Heart right ventricle (tissue), 16 donors: ENCODE data around the gene DPH1. TPM values are rescaled to one million over a fixed set of nuclear protein-coding genes. Genes with fewer than 3 reads are reported as not detected.
A peak's percentile ranks its signal among the peaks of the same experiment; 100 is the strongest.
"Not testable (repeated sequence)": the region's sequence is repeated elsewhere in the genome, so short reads cannot be mapped to it uniquely, and the experiment has no call there.

Source experiments
- ATAC-seq, 8 donors: fragments of 200-7000 bp; cut with Tn5 transposase; one replicate each; pipeline ENCODE4 v1.9.1; 2020; ENCODE audit warnings: mild to moderate bottlenecking in 8 of 8, moderate library complexity in 8 of 8, moderate number of reproducible peaks in 1 of 8
- DNase-seq, 2 donors: peaks; one replicate each; pipeline ENCODE4 v3.0.0-alpha.2; 2020
- H3K27ac ChIP-seq, 10 donors: fragments of 200-600 bp; sonication (generic) in 2 of 10; one replicate each; pipeline versions ENCODE4 v1.5.0 to v1.8.0; 2020 to 2022; ENCODE audit warnings: mild to moderate bottlenecking in 3 of 10
- H3K27me3 ChIP-seq, 7 donors: fragments of 200-600 bp; one replicate each; pipeline ENCODE4 v1.8.0; 2021 to 2022; ENCODE audit warnings: mild to moderate bottlenecking in 2 of 7
- H3K36me3 ChIP-seq, 9 donors: fragments of 200-600 bp; sonication (generic) in 1 of 9; one replicate each; pipeline versions ENCODE4 v1.5.0 to v1.8.0; 2020 to 2022; ENCODE audit warnings: mild to moderate bottlenecking in 2 of 9
- H3K4me1 ChIP-seq, 9 donors: fragments of 200-600 bp; sonication (generic) in 1 of 9; one replicate each; pipeline versions ENCODE4 v1.5.0 to v1.8.0; 2020 to 2022; ENCODE audit warnings: mild to moderate bottlenecking in 4 of 9
- H3K4me3 ChIP-seq, 10 donors: fragments of 200-600 bp; sonication (generic) in 2 of 10; one replicate each; pipeline versions ENCODE4 v1.5.0 to v1.8.0; 2020 to 2022; ENCODE audit warnings: mild to moderate bottlenecking in 7 of 10, moderate library complexity in 2 of 10
- H3K9me3 ChIP-seq, 11 donors: fragments of 200-600 bp in 10 of 11; sonication (generic) in 2 of 11; one replicate each; pipeline versions ENCODE4 v1.5.0 to v1.8.0; 2013 to 2022; ENCODE audit warnings: mild to moderate bottlenecking in 2 of 11, control low read depth in 1 of 11, moderate library complexity in 1 of 11
- WGBS, 2 donors: extraction: QIAGEN DNeasy Blood & Tissue Kit; methylation state at CpG; one replicate each; pipeline ENCODE4 v1.1.7; 2013; ENCODE audit warnings: inconsistent platforms in 1 of 2; 5-methylcytosine and 5-hydroxymethylcytosine counted together
- intact Hi-C, 10 donors: fragments of 100-400 bp; cut with DNase I; formaldehyde crosslinking; loops; one replicate each; pipeline versions ENCODE4 v1.11.1 to v1.14.2; 2022
- long read RNA-seq, 3 donors: library from polyadenylated mRNA; unstranded; transcript quantifications; one replicate each; pipeline ENCODE4 v2.0.0, GENCODE V29; 2020 to 2021
- polyA plus RNA-seq, 2 donors: library from polyadenylated mRNA; stranded (reverse); fragments of 200-250 nt; gene quantifications; one replicate each; pipeline ENCODE4 v1.2.3, GENCODE V29; 2013
- total RNA-seq, 10 donors: library from RNA; stranded (reverse); fragmentation: NEBNext Ultra II Directional in 3 of 10; extraction: Animal tissue kit (Norgen Biotek cat#: 25700) in 3 of 10; gene quantifications; one replicate each; pipeline versions ENCODE4 v1.2.1 to v1.2.4, GENCODE V29; 2021 to 2023
- TF ChIP-seq, protein P1 (sequence below), 9 donors: fragments of 200-600 bp; sonication (generic) in 2 of 9; IDR thresholded peaks; one replicate each; pipeline versions ENCODE4 v1.5.0 to v1.8.0; 2021 to 2022; ENCODE audit warnings: antibody characterized with exemption in 9 of 9, mild to moderate bottlenecking in 5 of 9, moderate library complexity in 1 of 9
- donor health status: Arrhythmogenic right ventricular cardiomyopathy.
- donor health status: ischemic (EF 13 %, LVEDD 7.1; RV severe dilation, severe dysfunction).
- donor health status: healthy with polysubstance abuse.
- donor health status: DM: no; HTN: yes; CAD: no.
- donor health status: DM: no; HTN: no; CAD: no.
- donor health status: ischemic (EF 25% LVEDD 6.9; RV normal size, moderate dysfunction).
- donor health status: ischemic (EF 25% LVEDD 5.7; RV mildly dilated, moderate dysfunction).
- donor health status: healthy.
- donor health status: DM: yes; HTN: yes; CAD: no.
- donor health status: Ischemic cardiomyopathy.
- donor health status: ischemic (EF 35%, LVEDD 5.7; RV mildly dilated, moderate dysfunction).
- donor health status: nonischemic (EF 11% LVEDD 7.7; RV severe dilation, severe dysfunction).
- donor health status: DM: yes; HTN: yes; CAD: no.
- donor health status: PGD.
- donor health status: ischemic (EF 29% LVEDD 5.4; RV normal size, mild dysfunction).
- donor health status: nonischemic (EF 23%, LVEDD 6.1; RV moderate dilation, normal function).

The DPH1 gene
- total RNA-seq (10 to 100 TPM; 22.8 to 40.0 (median 25.9) TPM), polyA plus RNA-seq (10 to 100 TPM; 19.0 to 28.9 TPM)
- long read RNA-seq, donor 1, partial matches to known transcripts: 8 of 19 reads
- long read RNA-seq, donor 1, other reads (novel, unspliced or antisense): 2 of 19 reads
- long read RNA-seq, donor 2, partial matches to known transcripts: 7 of 15 reads
- long read RNA-seq, donor 2, other reads (novel, unspliced or antisense): 1 of 15 reads
- long read RNA-seq, donor 3, transcript DPH1-201 (13 exons, 2,221 nt): major isoform, 6 of 20 reads
- long read RNA-seq, donor 3, partial matches to known transcripts: 3 of 20 reads
- long read RNA-seq, donor 3, other reads (novel, unspliced or antisense): 6 of 20 reads

DNA sequence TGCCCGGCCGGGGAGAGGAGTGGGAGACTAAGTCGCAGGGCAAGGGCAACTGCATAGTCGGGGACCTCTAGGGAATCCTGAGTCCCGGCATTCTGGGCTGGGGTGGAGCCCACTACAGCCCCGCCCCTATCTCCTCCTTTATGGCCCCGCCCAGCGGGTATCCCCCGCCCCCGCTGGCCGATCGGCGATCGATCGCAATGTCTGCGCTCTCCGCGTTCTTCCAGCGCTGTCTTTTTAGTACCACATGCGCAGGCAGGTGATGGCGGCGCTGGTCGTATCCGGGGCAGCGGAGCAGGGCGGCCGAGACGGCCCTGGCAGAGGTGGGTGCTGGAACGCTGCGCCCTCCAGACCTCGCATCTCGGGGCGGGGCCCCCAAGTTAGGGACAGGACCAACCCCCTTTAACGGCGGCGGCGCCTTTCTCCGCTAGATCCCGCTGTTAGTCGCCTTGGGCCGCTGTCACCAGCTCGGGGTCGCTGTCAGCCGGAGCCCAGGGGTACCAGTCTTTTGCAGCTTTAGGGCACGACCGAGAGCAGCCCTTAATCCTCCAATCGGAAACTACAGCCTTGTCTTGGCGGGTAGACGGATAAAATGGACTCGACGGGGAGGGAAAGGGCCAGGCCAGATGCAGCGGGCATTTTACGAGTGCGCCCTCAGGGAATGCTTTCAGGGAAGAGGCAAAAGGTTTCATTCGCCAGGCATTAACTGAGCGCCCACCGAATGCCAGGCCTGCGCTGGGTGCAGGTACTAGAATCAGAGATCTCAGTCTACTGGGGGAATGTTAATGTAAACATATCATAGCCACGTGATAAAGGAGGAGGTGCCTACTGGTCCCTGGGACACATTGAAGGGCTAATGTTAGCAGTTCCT lies at the start of gene DPH1:
TSS of gene DPH1 (plus strand) at position 243 of the 868 bp plus-strand sequence. CDS start at position 260, 17 bp downstream.
- peaks cover 0 to 16% (median 0%) of the 10 kb centered on the region in 9 donors for H3K36me3 ChIP-seq
- peaks cover 0 to 46% (median 19%) of the 10 kb centered on the region in 7 donors for H3K27me3 ChIP-seq
- peak within 1 kb of the TSS; percentile 74 to 99 (median 95) for H3K4me3 ChIP-seq
- peak within 1 kb of the TSS in 9 of 10 donors; percentile 23 to 84 (median 72) for H3K27ac ChIP-seq
- no peaks in the 10 kb centered on the region for H3K9me3 ChIP-seq
- TF ChIP-seq, protein P1, sequence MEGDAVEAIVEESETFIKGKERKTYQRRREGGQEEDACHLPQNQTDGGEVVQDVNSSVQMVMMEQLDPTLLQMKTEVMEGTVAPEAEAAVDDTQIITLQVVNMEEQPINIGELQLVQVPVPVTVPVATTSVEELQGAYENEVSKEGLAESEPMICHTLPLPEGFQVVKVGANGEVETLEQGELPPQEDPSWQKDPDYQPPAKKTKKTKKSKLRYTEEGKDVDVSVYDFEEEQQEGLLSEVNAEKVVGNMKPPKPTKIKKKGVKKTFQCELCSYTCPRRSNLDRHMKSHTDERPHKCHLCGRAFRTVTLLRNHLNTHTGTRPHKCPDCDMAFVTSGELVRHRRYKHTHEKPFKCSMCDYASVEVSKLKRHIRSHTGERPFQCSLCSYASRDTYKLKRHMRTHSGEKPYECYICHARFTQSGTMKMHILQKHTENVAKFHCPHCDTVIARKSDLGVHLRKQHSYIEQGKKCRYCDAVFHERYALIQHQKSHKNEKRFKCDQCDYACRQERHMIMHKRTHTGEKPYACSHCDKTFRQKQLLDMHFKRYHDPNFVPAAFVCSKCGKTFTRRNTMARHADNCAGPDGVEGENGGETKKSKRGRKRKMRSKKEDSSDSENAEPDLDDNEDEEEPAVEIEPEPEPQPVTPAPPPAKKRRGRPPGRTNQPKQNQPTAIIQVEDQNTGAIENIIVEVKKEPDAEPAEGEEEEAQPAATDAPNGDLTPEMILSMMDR (IDR thresholded peaks at IDR 0.05): no peak
- peak; percentile 90 for DNase-seq
- WGBS, 2 donors: 0 to 1% methylated on average over 59 of the region's 59 CpGs
- ATAC-seq: peak; percentile 84 to 95 (median 89)
- intact Hi-C loops: loop anchor here in 3 of 10 donors (5.0 to 10.0 kb wide), 3 partner anchors 118 to 375 kb away; partner anchors contain the start of gene WDR81 (in 2 of the 3)
- H3K4me1 ChIP-seq: peaks cover 10 to 43% (median 29%) of the 10 kb centered on the region in 9 donors

- no peak for ATAC-seq
- intact Hi-C loops: no loop called here
- Histone ChIP-seq H3K4me1 (peaks cover 0 to 12% (median 0%) of the 10 kb centered on the region in 9 donors), H3K27ac (no peak overlapping the region), H3K9me3 (no peaks in the 10 kb centered on the region), H3K36me3 (no peaks in the 10 kb centered on the region), H3K27me3 (peaks cover 0 to 38% (median 20%) of the 10 kb centered on the region in 7 donors), H3K4me3 (no peak overlapping the region)
- TF ChIP-seq, protein P1 (IDR thresholded peaks at IDR 0.05): no peak
- no peak for DNase-seq
- WGBS, 2 donors: 90 to 91% methylated on average over 8 of the region's 8 CpGs
Measured at GRCh38 chr17:1980665-1981250, 49.2 kb upstream of the DPH1 start.

GRCh38 chr17:1982793-1983366 lies 47.1 kb upstream of the DPH1 start:
- not testable (repeated sequence) for H3K9me3 ChIP-seq

DNA sequence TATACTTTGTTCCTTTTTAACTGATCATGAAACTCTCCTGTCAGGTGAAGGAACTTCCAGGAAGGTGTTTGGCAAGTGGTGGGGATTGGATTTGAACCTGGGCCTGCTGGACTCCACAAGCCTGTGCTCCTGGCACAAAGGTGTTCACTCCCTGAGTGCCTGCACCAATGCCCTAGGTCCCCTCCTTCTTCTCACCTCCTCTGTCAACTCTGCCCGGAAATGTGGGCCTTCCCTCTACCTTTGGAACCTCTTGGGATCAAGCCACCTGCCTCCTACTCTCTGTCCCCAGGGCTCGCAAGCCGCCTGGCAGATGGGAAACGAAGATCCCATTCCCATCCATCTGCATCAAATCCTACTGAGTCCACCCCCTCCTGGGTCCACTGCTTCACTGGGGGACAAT lies 44.9 kb upstream of the DPH1 start:
- WGBS, 2 donors: 92 to 95% methylated on average over 4 of the region's 4 CpGs
- TF ChIP-seq, protein P1 (IDR thresholded peaks at IDR 0.05): no peak
- Histone ChIP-seq H3K27ac (no peak overlapping the region), H3K4me1 (peaks cover 0 to 8% (median 0%) of the 10 kb centered on the region in 9 donors), H3K4me3 (no peak overlapping the region), H3K36me3 (no peaks in the 10 kb centered on the region), H3K27me3 (no peaks in the 10 kb centered on the region), H3K9me3 (no peaks in the 10 kb centered on the region)
- ATAC-seq (no peak), DNase-seq (no peak)
- intact Hi-C loops: no loop called here

More at GRCh38 chr17:1982793-1983366, 47.1 kb upstream of the DPH1 start:
- WGBS, 2 donors: 83 to 85% methylated on average over 12 to 13 of the region's 13 CpGs
- intact Hi-C loops, H3K4me3 ChIP-seq, H3K36me3 ChIP-seq, H3K27ac ChIP-seq, ATAC-seq, DNase-seq, H3K4me1 ChIP-seq: not testable (repeated sequence)
- H3K27me3 ChIP-seq: peaks cover 0 to 17% (median 0%) of the 10 kb centered on the region in 7 donors
